Measurements from ENCODE around the gene TSPAN19. TPM values are rescaled to one million over a fixed set of nuclear protein-coding genes. Genes with fewer than 3 reads are reported as not detected.

The TSPAN19 gene
- total and polyA plus RNA-seq, 2 of the 8 experiments (the other 6 are each of a cell fraction or from before 2014, with no cell fraction given) = 0.09 TPM; not detected in 1

DNA sequence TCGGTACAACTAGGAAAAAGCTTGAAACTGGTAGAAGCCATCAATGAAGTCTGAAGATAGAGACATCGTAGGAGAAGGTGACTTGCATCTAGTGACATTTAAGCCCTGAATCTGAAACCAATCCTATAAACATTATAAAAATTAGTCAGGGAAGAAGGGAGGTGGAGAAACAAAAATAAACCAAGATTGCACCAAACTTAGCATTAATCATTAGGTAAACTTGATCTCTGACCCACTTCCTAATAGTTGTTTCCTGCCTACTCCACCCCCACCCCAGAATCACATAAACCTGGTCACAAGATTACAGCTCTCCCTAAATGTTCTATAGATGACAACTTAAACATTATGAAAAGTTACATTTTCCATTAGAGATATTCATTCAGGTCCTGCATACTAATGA lies 40.4 kb downstream of the TSPAN19 start:
- DNase-seq (ENCODE audit: low read depth in 1 of 2, low spot score in 2 of 2) = no peak
- H3K36me3 ChIP-seq (ENCODE audit: control insufficient read depth in 2 of 4, insufficient read depth in 4 of 4, low read length in 3 of 4) = no peaks in the 10 kb centered on the region
- H3K27me3 ChIP-seq (replicated peaks in 1 of 4; ENCODE audit: control insufficient read depth in 3 of 4, extremely low read depth in 1 of 4, insufficient read depth in 3 of 4, low read length in 3 of 4) = peaks cover 0 to 1% (median 0%) of the 10 kb centered on the region in 4 experiments; a peak in 1 of 7 replicates
- H2BK20ac ChIP-seq (ENCODE audit: low read length) = no peak overlapping the region
- ChIA-PET CTCF (ENCODE audit: partially characterized antibody) (interaction anchor here (1.5 kb wide), 1 partner anchor 10 kb away, joined by 4 read pairs; no protein-coding TSS in a partner anchor), POLR2A (ENCODE audit: partially characterized antibody) (interaction anchor here (1.4 to 1.6 kb wide), 2 partner anchors 9 to 84 kb away, joined by 3 to 4 read pairs; no protein-coding TSS in a partner anchor)
- no peak overlapping the region for H2AK5ac ChIP-seq (ENCODE audit: low read depth, low read length)
- no peaks in the 10 kb centered on the region for H3K4me1 ChIP-seq (replicated peaks in 1 of 4; ENCODE audit: control insufficient read depth in 3 of 4, insufficient read depth in 4 of 4, low read length in 3 of 4)
- no peak overlapping the region for H3K4me3 ChIP-seq (ENCODE audit: extremely low read depth in 1 of 4, insufficient read depth in 2 of 4, low read depth in 3 of 4, low read length in 4 of 4)
- no peak overlapping the region for H3K23ac ChIP-seq (ENCODE audit: insufficient read length)
- no peak overlapping the region for H2BK120ac ChIP-seq (replicated peaks; ENCODE audit: low read depth, low read length)
- H3K18ac ChIP-seq (ENCODE audit: extremely low read depth, low read length) = no peak overlapping the region
- no peaks in the 10 kb centered on the region for H3K23me2 ChIP-seq (ENCODE audit: low read depth, low read length)
- no peak overlapping the region for H3K56ac ChIP-seq (replicated peaks; ENCODE audit: insufficient read length, low read depth, low read length)
- H4K8ac ChIP-seq (ENCODE audit: extremely low read depth, insufficient read depth, low read length) = no peak overlapping the region
- H3K4me2 ChIP-seq (ENCODE audit: insufficient read depth in 1 of 2, low read depth in 2 of 2, low read length in 2 of 2) = no peak overlapping the region
- H3K14ac ChIP-seq (ENCODE audit: insufficient read length) = no peak overlapping the region
- TF ChIP-seq GABPA (IDR thresholded peaks at IDR 0.05; ENCODE audit: borderline replicate concordance, insufficient read depth, low read length) = no peak
- no peak for TF ChIP-seq TCF12 (IDR thresholded peaks at IDR 0.05; ENCODE audit: low read depth, low read length)
- TF ChIP-seq SUZ12 (IDR thresholded peaks at IDR 0.05; ENCODE audit: low read length) = no peak
- TF ChIP-seq SIX5 (IDR thresholded peaks at IDR 0.05; ENCODE audit: low read depth, low read length) = no peak
- TF ChIP-seq RFX5 (IDR thresholded peaks at IDR 0.05; ENCODE audit: borderline replicate concordance, low read depth, low read length) = no peak
- no peak overlapping the region for H3K9ac ChIP-seq (replicated peaks in 1 of 4; ENCODE audit: extremely low read depth in 1 of 4, low read depth in 3 of 4, low read length in 3 of 4)
- H2AFZ ChIP-seq (ENCODE audit: low read length) = no peak overlapping the region
- H3K27ac ChIP-seq (ENCODE audit: low read depth, low read length) = no peak overlapping the region
- H3K79me2 ChIP-seq (ENCODE audit: control insufficient read depth in 1 of 2, insufficient read depth in 2 of 2, low read length in 2 of 2) = no peaks in the 10 kb centered on the region
- H2BK12ac ChIP-seq (ENCODE audit: low read depth, low read length) = no peak overlapping the region
- H3K79me1 ChIP-seq (ENCODE audit: low read depth, low read length) = no peaks in the 10 kb centered on the region
- no peak overlapping the region for H2BK5ac ChIP-seq (ENCODE audit: low read depth, low read length)
- H2BK15ac ChIP-seq (ENCODE audit: low read length) = no peak overlapping the region
- no peaks in the 10 kb centered on the region for H4K20me1 ChIP-seq (replicated peaks in 1 of 2; ENCODE audit: control insufficient read depth in 1 of 2, insufficient read depth in 2 of 2, low read length in 2 of 2)
- H4K5ac ChIP-seq (ENCODE audit: insufficient read length, low read depth, low read length) = no peak overlapping the region
- no peak overlapping the region for H4K91ac ChIP-seq (replicated peaks; ENCODE audit: insufficient read length, low read length)
- no peak overlapping the region for H3K4ac ChIP-seq (replicated peaks; ENCODE audit: insufficient read length, low read depth, low read length)
- WGBS, 2 experiments (ENCODE audit: extremely low coverage in 1 of 2, insufficient coverage in 1 of 2, insufficient read length in 1 of 2, insufficient replicate concordance in 2 of 2, low coverage in 1 of 2, low lambda C conversion rate in 2 of 2, missing lambda C conversion rate in 1 of 2) = 97% methylated on average over 2 of the region's 2 CpGs; no CpG with 5 or more reads in 1 of the 2 experiments
- no peak for FAIRE-seq
- no peaks in the 10 kb centered on the region for H3K9me3 ChIP-seq (ENCODE audit: insufficient read depth in 2 of 2, low read depth in 1 of 2, low read length in 1 of 2)

Measured in H1 (cell line).